Lung (tissue), 12 donors: ENCODE data around the gene TOMM5. TPM values are rescaled to one million over a fixed set of nuclear protein-coding genes. Genes with fewer than 3 reads are reported as not detected.

Source experiments
- ATAC-seq: fragments of 200-7000 bp; cut with Tn5 transposase; one replicate; pipeline ENCODE4 v1.9.1; 2020; ENCODE audit warnings: moderate number of reproducible peaks; ENCODE audit not compliant: insufficient read depth, low FRiP score
- DNase-seq, 3 donors: peaks; one replicate each; pipeline ENCODE4 v3.0.0-alpha.2; 2013 to 2017
- H3K27ac ChIP-seq, 2 donors: one replicate each; pipeline ENCODE4 v1.5.1; 2013; ENCODE audit warnings: mild to moderate bottlenecking in 2 of 2, moderate library complexity in 2 of 2, control low read depth in 1 of 2, inconsistent platforms in 1 of 2, low read depth in 1 of 2, low read length in 1 of 2
- H3K27me3 ChIP-seq, 3 donors: one replicate each; pipeline ENCODE4 v1.5.1; 2013; ENCODE audit warnings: low read length in 2 of 3; ENCODE audit not compliant: control insufficient read depth in 3 of 3, insufficient read depth in 3 of 3
- H3K36me3 ChIP-seq, 4 donors: one replicate each; pipeline ENCODE4 v1.5.1; 2013; ENCODE audit warnings: low read length in 4 of 4, mild to moderate bottlenecking in 1 of 4, moderate library complexity in 1 of 4; ENCODE audit not compliant: control insufficient read depth in 4 of 4, insufficient read depth in 4 of 4
- H3K4me1 ChIP-seq, 5 donors: one replicate each; pipeline ENCODE4 v1.5.1; 2013; ENCODE audit warnings: low read length in 5 of 5, mild to moderate bottlenecking in 2 of 5, moderate library complexity in 1 of 5; ENCODE audit not compliant: control insufficient read depth in 5 of 5, insufficient read depth in 5 of 5
- H3K4me3 ChIP-seq: one replicate; pipeline ENCODE4 v1.5.1; 2013; ENCODE audit warnings: mild to moderate bottlenecking, control low read depth, moderate library complexity
- H3K9ac ChIP-seq, 2 donors: one replicate each; pipeline ENCODE4 v1.5.1; 2013; ENCODE audit warnings: low read length in 2 of 2, control low read depth in 1 of 2; ENCODE audit not compliant: insufficient read depth in 1 of 2
- H3K9me3 ChIP-seq, 4 donors: one replicate each; pipeline ENCODE4 v1.5.1; 2013; ENCODE audit warnings: low read length in 3 of 4, mild to moderate bottlenecking in 1 of 4, moderate library complexity in 1 of 4; ENCODE audit not compliant: control insufficient read depth in 4 of 4, insufficient read depth in 3 of 4
- CTCF ChIP-seq: IDR thresholded peaks from 2 replicates; pipeline ENCODE4 v1.5.1; 2012; ENCODE audit warnings: mild to moderate bottlenecking; ENCODE audit errors: control extremely low read depth, extremely low read depth
- WGBS, 2 donors: extraction: QIAGEN DNeasy Blood & Tissue Kit; methylation state at CpG; one replicate each; pipeline ENCODE4 v1.1.7; 2013; 5-methylcytosine and 5-hydroxymethylcytosine counted together
- polyA plus RNA-seq, 2 donors: library from polyadenylated mRNA; stranded (reverse); fragments of 200-250 nt; gene quantifications; one replicate each; pipeline ENCODE4 v1.2.1, GENCODE V29; 2013
- total RNA-seq, 2 donors: library from RNA; depleted of rRNA in 1 of 2; stranded (reverse); fragments of >200 nt in 1 of 2; gene quantifications; one replicate each; pipeline ENCODE4 v1.2.1, GENCODE V29; 2014 to 2021
- donor health status: control.
- donor health status: control.
- donor health status: Bipolar disorder and iron deficiency.
- donor health status: healthy.
- donor health status: DM: yes; HTN: yes; CAD: no.

The TOMM5 gene
- total and polyA plus RNA-seq, 4 donors, result 66.7 to 132 (median 89.8) TPM

GRCh38 chr9:37619806-37620205 lies 27.4 kb upstream of the TOMM5 start:
- H3K27ac ChIP-seq, result no peak overlapping the region
- peaks cover 0 to 4% (median 4%) of the 10 kb centered on the region in 3 donors for H3K27me3 ChIP-seq
- H3K4me1 ChIP-seq, result peaks cover 0 to 2% (median 0%) of the 10 kb centered on the region in 5 donors
- ATAC-seq, result no peak
- no peak overlapping the region for H3K9ac ChIP-seq
- TF ChIP-seq CTCF, result no peak
- no peaks in the 10 kb centered on the region for H3K9me3 ChIP-seq
- H3K4me3 ChIP-seq, result no peak overlapping the region
- no peaks in the 10 kb centered on the region for H3K36me3 ChIP-seq
- no peak for DNase-seq
- 82 to 93% methylated on average over 3 of the region's 3 CpGs for WGBS, 2 donors

- Histone ChIP-seq H3K4me1 (peaks cover 0 to 2% (median 0%) of the 10 kb centered on the region in 5 donors), H3K27ac (no peak overlapping the region), H3K4me3 (no peak overlapping the region), H3K9ac (no peak overlapping the region), H3K9me3 (no peaks in the 10 kb centered on the region), H3K27me3 (peaks cover 0 to 12% (median 0%) of the 10 kb centered on the region in 3 donors), H3K36me3 (no peaks in the 10 kb centered on the region)
- 87 to 95% methylated on average over 4 of the region's 4 CpGs for WGBS, 2 donors
- DNase-seq (no peak), ATAC-seq (no peak)
- no peak for TF ChIP-seq CTCF
Observed at GRCh38 chr9:37618817-37619216, 26.4 kb upstream of the TOMM5 start.

DNA sequence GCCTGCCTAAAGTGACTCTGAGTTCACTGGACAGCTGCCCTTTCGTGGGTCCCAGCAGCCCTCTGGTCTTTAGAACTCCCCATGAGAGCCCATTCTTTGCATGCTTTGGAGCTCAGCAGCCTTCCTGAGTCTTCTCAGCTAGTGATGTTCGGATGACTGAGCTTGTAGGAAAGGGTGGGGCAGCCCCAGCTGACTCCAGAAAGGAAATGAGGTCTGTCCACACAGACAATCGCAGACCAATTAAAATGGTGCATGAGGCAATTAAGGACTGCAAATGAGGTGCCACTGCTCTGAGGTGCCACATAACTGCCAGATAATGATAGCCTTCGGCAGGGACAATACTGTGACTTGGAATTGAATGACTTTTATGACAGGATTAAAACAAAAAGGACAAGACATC lies 25.4 kb upstream of the TOMM5 start:
- Histone ChIP-seq H3K36me3 (no peaks in the 10 kb centered on the region), H3K27ac (no peak overlapping the region), H3K4me1 (peaks cover 0 to 2% (median 0%) of the 10 kb centered on the region in 5 donors), H3K9ac (no peak overlapping the region), H3K4me3 (no peak overlapping the region), H3K27me3 (peaks cover 0 to 12% (median 0%) of the 10 kb centered on the region in 3 donors), H3K9me3 (no peaks in the 10 kb centered on the region)
- DNase-seq (no peak), ATAC-seq (no peak)
- no peak for TF ChIP-seq CTCF
- 46 to 64% methylated on average over 4 of the region's 4 CpGs for WGBS, 2 donors

- Histone ChIP-seq H3K4me1 (peaks cover 0 to 2% (median 0%) of the 10 kb centered on the region in 5 donors), H3K27ac (no peak overlapping the region), H3K36me3 (no peaks in the 10 kb centered on the region), H3K27me3 (peaks cover 0 to 12% (median 0%) of the 10 kb centered on the region in 3 donors), H3K9me3 (no peaks in the 10 kb centered on the region), H3K9ac (no peak overlapping the region), H3K4me3 (no peak overlapping the region)
- WGBS, 2 donors, result 90 to 95% methylated on average over 2 of the region's 2 CpGs
- DNase-seq (no peak), ATAC-seq (no peak)
- TF ChIP-seq CTCF, result no peak
Observed at GRCh38 chr9:37617161-37617560, 24.8 kb upstream of the TOMM5 start.
